ENCODE measurements around the gene IL18RAP. TPM values are rescaled to one million over a fixed set of nuclear protein-coding genes. Genes with fewer than 3 reads are reported as not detected.

The IL18RAP gene
- total and polyA plus RNA-seq, 2 donors from 2014 or later: 2.0 TPM; not detected in 1

DNA sequence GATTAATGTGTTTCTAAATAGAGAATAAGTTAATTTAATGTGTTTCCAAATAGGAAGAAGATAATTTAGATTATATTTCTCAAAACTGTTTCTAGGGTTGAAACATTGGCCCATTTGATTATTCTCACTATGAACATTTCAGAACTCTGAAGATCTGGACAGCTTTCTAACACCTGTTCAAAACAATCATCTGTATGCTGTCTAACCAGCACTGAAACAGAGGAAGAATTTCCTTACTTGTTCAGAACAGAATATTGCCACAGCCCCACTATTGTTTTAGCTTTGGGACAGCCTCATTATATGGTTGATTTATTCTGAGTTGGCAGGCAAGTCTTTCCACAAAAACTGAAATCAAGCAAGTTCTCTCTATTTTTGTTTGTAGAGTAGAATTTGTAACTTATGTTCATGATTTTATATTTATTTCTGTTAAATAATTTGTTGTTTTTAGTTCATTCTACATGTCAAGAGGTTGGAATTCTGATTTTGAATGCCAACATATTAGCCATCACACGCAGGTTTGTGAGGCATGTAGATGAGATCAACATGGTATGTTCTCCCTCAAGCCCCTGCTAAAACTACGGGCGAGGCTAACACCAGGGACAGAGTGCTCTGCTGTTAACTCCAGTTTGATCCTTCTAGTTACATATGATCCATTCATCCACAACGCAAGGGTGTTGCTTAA is 11.2 kb downstream of the IL18RAP start:
- Histone ChIP-seq H3K27me3 (ENCODE audit: control insufficient read depth, insufficient read depth, low read length) (no peaks in the 10 kb centered on the region), H3K27ac (ENCODE audit: low read depth in 2 of 2, low read length in 2 of 2) (no peak overlapping the region), H3K9ac (ENCODE audit: low read length in 3 of 3) (no peak overlapping the region), H3K4me3 (ENCODE audit: low read length in 3 of 3) (no peak overlapping the region), H3K36me3 (ENCODE audit: control insufficient read depth in 2 of 3, insufficient read depth in 3 of 3, low read length in 3 of 3) (no peaks in the 10 kb centered on the region), H3K9me3 (ENCODE audit: control insufficient read depth in 2 of 3, insufficient read depth in 1 of 3, low read length in 3 of 3) (no peaks in the 10 kb centered on the region), H3K4me1 (ENCODE audit: control insufficient read depth in 2 of 3, insufficient read depth in 2 of 3, low read depth in 1 of 3, low read length in 3 of 3) (no peaks in the 10 kb centered on the region)
- DNase-seq (no peak), FAIRE-seq (no peak)
- intact Hi-C loops (cut with DNase I): no loop called here
- no peak for TF ChIP-seq CTCF (IDR thresholded peaks at IDR 0.05; ENCODE audit: borderline replicate concordance, extremely low read depth, insufficient read depth)

DNA sequence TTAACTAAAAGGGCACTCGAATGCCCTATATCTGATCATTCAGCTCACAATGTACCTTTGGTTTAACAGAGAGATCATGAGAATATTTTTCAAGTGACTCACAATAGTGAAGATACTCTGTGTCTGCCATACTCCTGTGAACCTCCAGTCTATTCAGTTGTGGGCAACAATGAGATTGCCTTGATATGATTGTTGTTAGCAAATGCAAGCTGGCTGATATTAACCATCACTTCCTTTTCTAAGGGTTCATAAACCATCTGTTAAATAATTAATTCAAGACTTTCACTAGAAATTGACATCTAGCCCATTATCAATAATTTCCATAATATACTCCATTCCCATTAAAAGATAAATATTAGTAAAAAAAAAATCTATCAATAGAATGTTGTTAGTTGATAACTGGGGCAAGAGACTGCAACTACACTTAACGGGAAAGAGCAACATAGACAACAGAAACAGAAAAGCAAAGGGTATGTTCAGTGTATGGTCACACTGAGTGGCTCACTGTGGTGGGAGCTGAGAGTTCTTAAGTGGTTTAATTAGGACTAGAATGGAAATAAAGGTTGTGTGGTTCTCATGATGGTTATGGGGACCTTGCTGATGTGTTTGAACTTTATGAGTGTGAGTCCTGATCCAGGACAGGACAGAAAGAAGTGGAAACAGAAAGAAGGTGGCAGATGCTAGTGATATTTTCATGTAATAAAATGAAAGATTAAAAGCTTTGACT is 11.9 kb downstream of the IL18RAP start:
- Histone ChIP-seq H3K9me3 (ENCODE audit: control insufficient read depth in 2 of 3, insufficient read depth in 1 of 3, low read length in 3 of 3) (no peaks in the 10 kb centered on the region), H3K27me3 (ENCODE audit: control insufficient read depth, insufficient read depth, low read length) (no peaks in the 10 kb centered on the region), H3K4me3 (ENCODE audit: low read length in 3 of 3) (no peak overlapping the region), H3K9ac (ENCODE audit: low read length in 3 of 3) (no peak overlapping the region), H3K27ac (ENCODE audit: low read depth in 2 of 2, low read length in 2 of 2) (no peak overlapping the region), H3K4me1 (ENCODE audit: control insufficient read depth in 2 of 3, insufficient read depth in 2 of 3, low read depth in 1 of 3, low read length in 3 of 3) (no peaks in the 10 kb centered on the region), H3K36me3 (ENCODE audit: control insufficient read depth in 2 of 3, insufficient read depth in 3 of 3, low read length in 3 of 3) (no peaks in the 10 kb centered on the region)
- no peak for FAIRE-seq
- TF ChIP-seq CTCF (IDR thresholded peaks at IDR 0.05; ENCODE audit: borderline replicate concordance, extremely low read depth, insufficient read depth): no peak
- intact Hi-C loops (cut with DNase I): no loop called here
- no peak for DNase-seq

DNA sequence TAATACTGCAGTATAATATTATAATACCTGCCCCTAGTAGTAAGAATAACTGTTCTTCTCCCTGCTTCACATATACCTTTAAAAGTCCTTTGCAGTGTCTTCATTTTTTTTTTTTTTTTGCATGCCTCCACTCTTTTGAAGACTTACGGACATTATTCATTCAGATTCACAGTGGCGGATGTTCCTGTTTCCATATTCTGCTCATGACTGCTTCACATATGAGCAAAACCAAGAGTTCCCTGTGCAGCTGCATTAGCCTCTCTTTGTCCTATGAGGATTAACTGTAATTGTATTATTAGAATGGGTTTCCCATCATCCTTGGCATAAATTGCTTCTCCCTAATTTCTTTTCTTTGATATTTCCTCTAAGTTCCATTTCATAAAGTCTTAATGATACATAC is 12.8 kb downstream of the IL18RAP start:
- intact Hi-C loops (cut with DNase I): no loop called here
- Histone ChIP-seq H3K27me3 (ENCODE audit: control insufficient read depth, insufficient read depth, low read length) (no peaks in the 10 kb centered on the region), H3K9ac (ENCODE audit: low read length in 3 of 3) (no peak overlapping the region), H3K4me1 (ENCODE audit: control insufficient read depth in 2 of 3, insufficient read depth in 2 of 3, low read depth in 1 of 3, low read length in 3 of 3) (no peaks in the 10 kb centered on the region), H3K9me3 (ENCODE audit: control insufficient read depth in 2 of 3, insufficient read depth in 1 of 3, low read length in 3 of 3) (no peaks in the 10 kb centered on the region), H3K36me3 (ENCODE audit: control insufficient read depth in 2 of 3, insufficient read depth in 3 of 3, low read length in 3 of 3) (no peaks in the 10 kb centered on the region), H3K27ac (ENCODE audit: low read depth in 2 of 2, low read length in 2 of 2) (no peak overlapping the region), H3K4me3 (ENCODE audit: low read length in 3 of 3) (no peak overlapping the region)
- DNase-seq (no peak), FAIRE-seq (no peak)
- no peak for TF ChIP-seq CTCF (IDR thresholded peaks at IDR 0.05; ENCODE audit: borderline replicate concordance, extremely low read depth, insufficient read depth)
